Duodenal mucosa (tissue), 2 donors: Measurements from ENCODE around the gene TWSG1.
"Not testable (repeated sequence)": the region's sequence is repeated elsewhere in the genome, so short reads cannot be mapped to it uniquely, and the experiment has no call there.

Source experiments
- H3K27ac ChIP-seq: one replicate; pipeline ENCODE4 v1.7.0; 2013; ENCODE audit warnings: low read depth, low read length
- H3K27me3 ChIP-seq, 2 donors: one replicate each; pipeline ENCODE4 v1.7.0; 2013; ENCODE audit warnings: low read length in 2 of 2, control low read depth in 1 of 2; ENCODE audit not compliant: insufficient read depth in 2 of 2, control insufficient read depth in 1 of 2
- H3K36me3 ChIP-seq, 2 donors: one replicate each; pipeline ENCODE4 v1.7.0; 2013; ENCODE audit warnings: low read length in 2 of 2, control low read depth in 1 of 2; ENCODE audit not compliant: insufficient read depth in 2 of 2, control insufficient read depth in 1 of 2
- H3K4me1 ChIP-seq, 2 donors: one replicate each; pipeline ENCODE4 v1.7.0; 2013; ENCODE audit warnings: low read length in 2 of 2, control low read depth in 1 of 2; ENCODE audit not compliant: insufficient read depth in 2 of 2, control insufficient read depth in 1 of 2
- H3K4me3 ChIP-seq, 2 donors: one replicate each; pipeline ENCODE4 v1.7.0; 2013; ENCODE audit warnings: low read length in 2 of 2, low read depth in 1 of 2
- H3K9ac ChIP-seq, 2 donors: one replicate each; pipeline ENCODE4 v1.7.0; 2013; ENCODE audit warnings: low read length in 2 of 2, low read depth in 1 of 2
- H3K9me3 ChIP-seq, 2 donors: one replicate each; pipeline ENCODE4 v1.7.0; 2013; ENCODE audit warnings: low read length in 2 of 2, control low read depth in 1 of 2; ENCODE audit not compliant: control insufficient read depth in 1 of 2

The TWSG1 gene

DNA sequence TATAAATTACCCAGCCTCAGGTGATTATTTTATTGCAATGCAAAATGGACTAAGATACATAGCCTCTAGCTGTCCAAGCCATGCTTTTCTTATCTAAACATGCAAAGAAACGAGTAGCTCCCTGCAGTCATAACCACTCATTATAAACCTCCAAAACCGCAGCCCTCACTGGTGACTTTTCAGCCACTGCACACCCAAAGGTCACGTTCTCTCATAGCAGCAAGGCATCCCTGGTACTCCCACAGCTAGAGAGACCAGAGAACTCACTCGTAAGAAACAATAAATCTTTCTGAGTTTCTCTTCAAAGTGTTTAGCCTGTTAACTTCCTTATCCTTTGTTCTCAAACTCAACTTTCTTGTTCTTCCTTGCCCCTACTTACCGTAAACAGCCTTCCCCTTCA lies 112.3 kb downstream of the TWSG1 start:
- Histone ChIP-seq H3K27me3 (no peaks in the 10 kb centered on the region), H3K36me3 (no peaks in the 10 kb centered on the region), H3K9ac (no peak overlapping the region), H3K27ac (no peak overlapping the region), H3K9me3 (peaks cover 2 to 9% of the 10 kb centered on the region in 2 donors), H3K4me1 (no peaks in the 10 kb centered on the region), H3K4me3 (no peak overlapping the region)

DNA sequence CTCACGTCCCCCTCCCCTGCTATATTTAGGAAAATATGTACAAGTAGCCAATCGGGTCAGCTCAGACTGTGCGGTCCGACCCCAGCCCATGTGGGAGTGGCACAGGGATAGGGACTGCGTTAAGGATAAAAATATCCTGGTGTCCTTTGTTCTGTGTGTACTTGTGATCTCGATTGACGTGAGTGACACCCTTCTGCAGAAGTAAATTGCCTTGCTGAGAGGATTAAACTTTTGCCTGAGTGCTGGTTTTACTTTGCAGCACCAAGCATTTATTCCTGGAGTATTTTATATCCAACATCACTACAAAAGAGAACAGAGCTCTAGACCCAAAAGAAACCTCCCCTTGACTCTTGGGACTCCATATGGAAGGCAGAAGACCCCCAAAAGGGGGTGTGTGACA lies 112.8 kb downstream of the TWSG1 start:
- Histone ChIP-seq H3K27me3 (no peaks in the 10 kb centered on the region), H3K9ac (no peak overlapping the region), H3K9me3 (peaks cover 2 to 9% of the 10 kb centered on the region in 2 donors), H3K27ac (no peak overlapping the region), H3K36me3 (no peaks in the 10 kb centered on the region), H3K4me3 (no peak overlapping the region), H3K4me1 (no peaks in the 10 kb centered on the region)

- H3K9ac ChIP-seq: no peak overlapping the region
- no peaks in the 10 kb centered on the region for H3K27me3 ChIP-seq
- H3K9me3 ChIP-seq: peaks cover 2 to 9% of the 10 kb centered on the region in 2 donors
- H3K4me1 ChIP-seq: no peaks in the 10 kb centered on the region
- no peaks in the 10 kb centered on the region for H3K36me3 ChIP-seq
- no peak overlapping the region for H3K4me3 ChIP-seq
- H3K27ac ChIP-seq: no peak overlapping the region
Observed at GRCh38 chr18:9449600-9450414, 115.2 kb downstream of the TWSG1 start.

DNA sequence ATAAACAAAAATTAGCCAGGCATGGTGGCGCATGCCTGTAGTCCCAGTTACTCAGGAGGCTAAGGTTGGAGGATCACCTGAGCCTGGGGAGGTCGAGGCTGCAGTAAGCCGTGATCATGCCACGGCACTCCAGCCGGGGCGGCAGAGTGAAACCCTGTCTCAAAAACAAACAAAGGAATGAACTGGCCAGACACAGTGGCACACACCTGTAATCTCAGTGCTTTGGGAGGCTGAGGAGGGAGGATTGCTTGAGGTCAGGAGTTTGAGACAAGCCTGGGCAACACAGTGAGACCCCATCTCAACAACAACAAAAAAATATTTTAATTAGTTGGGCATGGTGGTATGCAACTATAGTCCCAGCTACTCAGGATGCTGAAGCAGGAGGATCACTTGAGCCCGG lies 116.3 kb downstream of the TWSG1 start:
- H3K4me3 ChIP-seq, H3K4me1 ChIP-seq, H3K36me3 ChIP-seq, H3K27ac ChIP-seq, H3K9ac ChIP-seq, H3K27me3 ChIP-seq: not testable (repeated sequence)
- peaks cover 2 to 15% of the 10 kb centered on the region in 2 donors for H3K9me3 ChIP-seq
